Calu3 (cell line): Measurements from ENCODE around the gene GPM6B. TPM values are rescaled to one million over a fixed set of nuclear protein-coding genes. Genes with fewer than 3 reads are reported as not detected.

Source experiments
- BruUV-seq: library from RNA; stranded (reverse); fragments of 400-500 nt; replicated peaks from 2 replicates; lab custom pipeline; 2021; lab: Mats Ljungman, UMichigan
- CTCF ChIA-PET: fragments of 300-600 bp; sonication (Branson Sonifier 250); formaldehyde crosslinking; loops from one replicate; lab custom pipeline; 2022; ENCODE audit warnings: antibody characterized with exemption; lab: Charles Lee
- DNase-seq: peaks from one replicate; pipeline ENCODE4 v3.0.0; 2022
- H3K27ac Mint-ChIP-seq: one replicate; pipeline ENCODE4 v1.8.0; 2022; ENCODE audit warnings: mixed read lengths; ENCODE audit not compliant: unreplicated experiment
- H3K27me3 Mint-ChIP-seq: one replicate; pipeline ENCODE4 v1.8.0; 2022; ENCODE audit warnings: mixed read lengths; ENCODE audit not compliant: unreplicated experiment
- H3K36me3 Mint-ChIP-seq: one replicate; pipeline ENCODE4 v1.8.0; 2022; ENCODE audit warnings: mild to moderate bottlenecking, moderate library complexity, mixed read lengths; ENCODE audit not compliant: insufficient read depth, unreplicated experiment
- H3K4me1 Mint-ChIP-seq: one replicate; pipeline ENCODE4 v1.8.0; 2022; ENCODE audit warnings: mild to moderate bottlenecking, low read depth, mixed read lengths; ENCODE audit not compliant: unreplicated experiment
- H3K4me3 Mint-ChIP-seq: one replicate; pipeline ENCODE4 v1.8.0; 2022; ENCODE audit warnings: mild to moderate bottlenecking, low read depth, moderate library complexity, mixed read lengths; ENCODE audit not compliant: unreplicated experiment
- H3K9me3 Mint-ChIP-seq: one replicate; pipeline ENCODE4 v1.8.0; 2022; ENCODE audit warnings: low read depth, mixed read lengths; ENCODE audit not compliant: unreplicated experiment
- CTCF ChIP-seq: fragments of 200-600 bp; IDR thresholded peaks from one replicate; pipeline ENCODE4 v1.8.0; 2022; ENCODE audit warnings: antibody characterized with exemption; ENCODE audit not compliant: unreplicated experiment
- intact Hi-C: fragments of 100-400 bp; cut with micrococcal nuclease; formaldehyde crosslinking; loops from one replicate; pipeline ENCODE4 v1.10.0; 2022; ENCODE audit not compliant: unreplicated experiment
- total RNA-seq: library from RNA; stranded (reverse); gene quantifications from 2 replicates; pipeline ENCODE4 v1.2.3, GENCODE V29; 2022

The GPM6B gene
- total RNA-seq, 1 experiment from 2014 or later = 4.3 TPM

GRCh38 chrX:13780868-13781427, 35.9 kb downstream of the GPM6B start:
- H3K4me3 Mint-ChIP-seq = no peak overlapping the region
- no peaks in the 10 kb centered on the region for H3K27me3 Mint-ChIP-seq
- no peak for DNase-seq
- no peaks in the 10 kb centered on the region for H3K9me3 Mint-ChIP-seq
- no peak overlapping the region for H3K27ac Mint-ChIP-seq
- intact Hi-C loops = no loop called here
- H3K4me1 Mint-ChIP-seq = no peaks in the 10 kb centered on the region
- H3K36me3 Mint-ChIP-seq = peaks cover 5% of the 10 kb centered on the region
- CTCF ChIA-PET = no interaction called here
- no TSS peak for BruUV-seq
- no peak for TF ChIP-seq CTCF

GRCh38 chrX:13778916-13779315, 38.0 kb downstream of the GPM6B start:
- intact Hi-C loops = no loop called here
- Mint-ChIP-seq H3K9me3 (no peaks in the 10 kb centered on the region), H3K4me3 (no peak overlapping the region), H3K36me3 (peaks cover 12% of the 10 kb centered on the region), H3K27ac (no peak overlapping the region), H3K27me3 (no peaks in the 10 kb centered on the region), H3K4me1 (peaks cover under 1% of the 10 kb centered on the region)
- BruUV-seq = no TSS peak
- CTCF ChIA-PET = no interaction called here
- DNase-seq = no peak
- no peak for TF ChIP-seq CTCF

GRCh38 chrX:13776387-13776786, 40.5 kb downstream of the GPM6B start:
- Mint-ChIP-seq H3K4me1 (peaks cover 17% of the 10 kb centered on the region), H3K36me3 (peaks cover 17% of the 10 kb centered on the region), H3K27me3 (no peaks in the 10 kb centered on the region), H3K27ac (no peak overlapping the region), H3K4me3 (no peak overlapping the region), H3K9me3 (no peaks in the 10 kb centered on the region)
- intact Hi-C loops = no loop called here
- CTCF ChIA-PET = no interaction called here
- DNase-seq = no peak
- TF ChIP-seq CTCF = no peak
- BruUV-seq = no TSS peak

GRCh38 chrX:13775837-13776236, 41.1 kb downstream of the GPM6B start:
- Mint-ChIP-seq H3K4me1 (peaks cover 17% of the 10 kb centered on the region), H3K4me3 (no peak overlapping the region), H3K36me3 (peaks cover 17% of the 10 kb centered on the region), H3K27me3 (no peaks in the 10 kb centered on the region), H3K9me3 (no peaks in the 10 kb centered on the region), H3K27ac (no peak overlapping the region)
- intact Hi-C loops = no loop called here
- TF ChIP-seq CTCF = no peak
- CTCF ChIA-PET = no interaction called here
- BruUV-seq = no TSS peak
- no peak for DNase-seq
